Regular cardiac myocyte (primary cell): ENCODE measurements around the gene NDUFC1. TPM values are rescaled to one million over a fixed set of nuclear protein-coding genes. Genes with fewer than 3 reads are reported as not detected.

Source experiments
- total RNA-seq: library from RNA; depleted of rRNA; stranded (reverse); fragments of >200 nt; gene quantifications from 2 replicates; pipeline ENCODE4 v1.2.3, GENCODE V29; 2014

The NDUFC1 gene
- 42.6 and 44.1 TPM in 2 replicates for total RNA-seq

GRCh38 chr4:139301821-139302611, at the start of gene NDUFC1:
TSS of gene NDUFC1 (minus strand) at chr4:139302477. CDS start at chr4:139295798, 6,679 bp downstream.

DNA sequence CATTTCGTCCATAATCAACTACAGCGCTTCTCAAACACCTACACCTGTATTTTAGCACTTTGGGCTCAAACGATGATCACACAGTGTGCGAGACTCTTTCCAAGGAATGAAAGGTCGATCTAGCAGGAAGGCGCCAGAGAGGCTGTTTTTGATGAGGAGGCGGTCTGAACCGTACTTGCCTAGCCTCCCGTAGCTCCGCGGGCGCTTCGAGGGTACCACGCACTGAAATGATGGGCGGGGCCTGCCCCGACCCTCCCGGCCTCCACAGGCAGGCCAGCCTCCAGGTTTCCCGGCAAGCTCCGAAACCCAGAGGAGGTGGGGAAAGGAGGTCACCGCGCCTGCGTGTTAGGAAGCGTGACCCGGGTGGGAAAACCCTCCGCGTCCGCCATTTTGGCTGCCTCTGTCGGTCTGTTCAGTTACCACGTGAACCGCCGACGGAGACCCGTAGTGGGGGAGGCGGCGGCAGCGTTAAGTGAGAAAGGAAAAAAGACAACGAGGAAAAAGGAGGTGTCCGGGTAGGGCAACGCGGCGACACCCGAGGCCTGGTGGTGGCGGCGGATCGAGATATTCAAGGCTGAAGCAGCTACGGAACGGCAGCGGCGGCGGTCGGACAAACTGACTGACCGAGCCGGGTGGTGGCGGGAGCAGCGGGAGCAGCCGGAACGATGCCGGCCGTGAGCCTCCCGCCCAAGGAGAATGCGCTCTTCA, 1.0 kb downstream of the NDUFC1 start, which contains the start of gene NAA15:
NAA15 (plus strand) TSS at position 393 of the 708 bp plus-strand sequence; CDS start at position 666, 273 bp downstream.

GRCh38 chr4:139279760-139280620, 22.3 kb downstream of the NDUFC1 start, which contains the start of gene MGARP:
TSS of gene MGARP (minus strand) at chr4:139280225. CDS start at chr4:139280158, 67 bp downstream.

Other genes with a start within 250 kb of the NDUFC1 start
- 28.4 and 44.0 TPM in 2 replicates for gene ELF2, start 125.3 kb downstream of the NDUFC1 start, total RNA-seq
- gene MGARP, start 22.3 kb downstream of the NDUFC1 start, total RNA-seq: 59.0 and 87.7 TPM in 2 replicates
- gene NAA15, start 972 bp downstream of the NDUFC1 start, total RNA-seq: 24.2 and 62.9 TPM in 2 replicates
- gene RAB33B, start 151.6 kb upstream of the NDUFC1 start, total RNA-seq: 13.8 and 22.0 TPM in 2 replicates